ENCODE data around the gene ASTN2.

- TF ChIP-seq YY1 (IDR thresholded peaks at IDR 0.05; ENCODE audit: insufficient read depth, insufficient read length) (no peak), SUZ12 (IDR thresholded peaks at IDR 0.05; ENCODE audit: extremely low read depth, insufficient read depth, insufficient read length) (no peak)
These were observed 980.5 kb downstream of the ASTN2 start for GRCh38 chr9:116434314-116434713.

Measured in NT2/D1 (cell line).